Measurements from ENCODE around the gene RAD51C.
"Not testable (repeated sequence)": the region's sequence is repeated elsewhere in the genome, so short reads cannot be mapped to it uniquely, and the experiment has no call there.

The RAD51C gene

GRCh38 chr17:58692239-58693055 lies at the start of gene RAD51C:
Gene RAD51C (plus strand): TSS chr17:58692602. CDS start chr17:58692644, 42 bp downstream.
- DNase-seq (ENCODE audit: low read depth in 2 of 2, low spot score in 1 of 2), result peak; percentile 58 to 68

- DNase-seq (ENCODE audit: low read depth in 2 of 2, low spot score in 1 of 2), result no peak
Observed at GRCh38 chr17:58643147-58643546, 49.3 kb upstream of the RAD51C start.

- no peak for DNase-seq (ENCODE audit: low read depth in 2 of 2, low spot score in 1 of 2)
Observed at GRCh38 chr17:58648236-58648635, 44.2 kb upstream of the RAD51C start.

DNA sequence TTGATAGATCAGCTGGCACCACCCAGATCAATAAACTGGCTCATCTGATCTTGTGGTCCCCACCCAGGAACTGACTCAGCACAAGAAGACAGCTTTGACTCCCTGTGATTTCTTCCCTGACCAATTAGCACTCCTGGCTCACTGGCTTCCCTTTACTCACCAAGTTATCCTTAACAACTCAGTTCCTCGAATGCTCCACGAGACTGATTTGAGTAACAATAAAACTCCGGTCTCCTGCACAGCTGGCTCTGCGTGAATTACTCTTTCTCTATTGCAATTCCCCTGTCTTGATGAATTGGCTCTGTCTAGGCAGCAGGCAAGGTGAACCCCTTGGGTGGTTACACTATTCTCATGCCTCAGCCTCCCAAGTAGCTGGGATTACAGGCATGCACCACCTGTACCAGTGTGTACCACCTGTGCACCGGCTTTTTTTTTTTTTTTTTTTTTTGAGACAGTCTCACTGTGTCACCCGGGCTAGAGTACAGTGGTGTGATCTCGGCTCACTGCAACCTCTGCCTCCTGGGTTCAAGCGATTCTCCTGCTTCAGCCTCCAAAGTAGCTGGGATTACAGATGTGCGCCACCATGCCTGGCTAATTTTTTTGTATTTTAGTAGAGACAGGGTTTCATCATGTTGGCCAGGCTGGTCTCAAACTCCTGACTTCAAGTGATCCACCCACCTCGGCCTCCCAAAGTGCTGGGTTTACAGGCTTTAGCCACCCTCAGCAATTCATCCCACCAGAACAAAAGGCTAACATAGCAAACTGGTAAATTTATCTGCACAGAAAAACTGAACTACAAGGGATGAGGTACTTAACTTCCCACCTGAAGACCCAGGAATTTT lies 34.2 kb upstream of the RAD51C start:
- not testable (repeated sequence) for DNase-seq (ENCODE audit: low read depth in 2 of 2, low spot score in 1 of 2)

DNA sequence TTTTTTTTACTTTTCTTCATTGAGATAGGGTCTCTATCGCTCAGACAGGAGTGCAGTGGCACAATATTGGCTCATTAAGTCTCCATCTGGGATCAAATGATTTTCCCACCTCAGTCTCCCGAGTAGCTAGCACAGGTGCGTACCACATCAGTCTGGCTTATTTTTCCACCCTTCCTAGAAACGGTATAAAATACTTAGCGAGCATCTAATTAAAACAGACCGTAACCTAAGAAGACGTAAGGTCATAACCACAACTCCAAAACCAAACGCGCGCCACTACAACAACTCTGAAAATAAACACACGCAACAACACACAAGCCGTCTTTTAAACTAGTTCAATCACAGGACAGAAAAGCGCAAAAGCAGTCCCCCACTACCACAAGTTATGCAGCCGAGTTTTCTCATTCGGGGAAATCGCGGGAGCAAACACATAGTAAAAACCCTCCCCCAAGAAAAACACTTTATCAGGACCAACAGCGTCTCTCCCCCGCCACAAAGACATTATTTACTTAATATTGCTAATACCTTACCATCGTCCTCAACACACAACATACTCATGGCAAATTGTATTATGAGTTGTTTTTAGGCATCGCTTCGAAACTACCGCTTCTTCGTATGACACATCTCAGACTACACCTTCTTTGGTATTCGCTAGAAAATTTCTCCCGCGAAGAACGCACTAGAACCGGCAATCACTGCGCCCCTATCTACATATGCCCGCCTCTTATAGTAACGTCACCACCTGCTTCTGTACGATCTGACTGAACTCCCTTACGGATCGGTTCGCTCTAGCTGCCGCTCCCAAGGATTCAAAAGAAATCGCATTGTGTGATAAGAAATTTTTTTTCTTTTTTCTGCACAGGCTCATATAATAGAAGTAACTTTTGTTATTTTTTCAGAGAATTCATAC lies 33.3 kb upstream of the RAD51C start:
- peak; percentile 22 to 53 for DNase-seq (ENCODE audit: low read depth in 2 of 2, low spot score in 1 of 2)

- DNase-seq (ENCODE audit: low read depth in 2 of 2, low spot score in 1 of 2), result not testable (repeated sequence)
Observed at GRCh38 chr17:58659714-58660084, 32.7 kb upstream of the RAD51C start.

DNA sequence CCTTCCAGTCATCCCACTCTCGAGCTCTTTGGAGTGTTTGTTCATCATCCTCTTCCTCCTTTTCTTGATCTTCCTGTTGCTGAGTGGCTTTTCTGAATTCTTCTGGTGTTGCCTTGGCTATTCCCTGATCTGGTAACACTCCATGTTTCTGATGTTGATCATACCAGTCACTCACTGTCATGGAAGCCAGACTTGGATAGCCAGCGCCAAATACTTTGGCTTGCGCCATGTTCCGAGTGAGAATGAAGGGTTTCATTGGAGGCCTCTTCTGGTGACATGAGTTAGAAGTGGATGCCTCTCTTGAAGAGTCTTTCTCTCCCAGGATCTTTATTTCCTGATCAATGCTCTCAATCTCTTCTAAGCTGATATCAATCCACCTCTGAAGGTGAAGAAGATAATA lies 31.8 kb upstream of the RAD51C start:
- no peak for DNase-seq (ENCODE audit: low read depth in 2 of 2, low spot score in 1 of 2)

DNA sequence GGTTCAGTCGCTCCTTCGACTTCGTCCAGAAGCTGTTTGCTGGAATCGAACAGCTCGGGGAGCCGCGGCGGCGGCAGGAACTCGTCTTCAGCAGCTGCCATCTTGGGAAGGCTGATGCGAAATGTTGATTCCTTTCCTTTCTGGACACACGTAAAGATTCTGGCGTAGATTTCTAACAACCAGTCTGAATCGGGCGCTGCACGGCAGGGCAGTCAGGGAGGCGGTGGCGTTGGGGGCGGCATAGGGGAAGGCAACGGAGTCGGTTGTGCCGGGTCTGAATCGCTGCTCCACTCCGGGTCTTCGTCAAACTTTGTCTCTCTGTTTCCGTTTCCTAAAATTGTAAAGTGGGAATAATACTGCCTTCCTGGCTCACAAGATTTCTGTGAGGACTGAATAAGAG lies 30.9 kb upstream of the RAD51C start:
- no peak for DNase-seq (ENCODE audit: low read depth in 2 of 2, low spot score in 1 of 2)

- no peak for DNase-seq (ENCODE audit: low read depth in 2 of 2, low spot score in 1 of 2)
Observed at GRCh38 chr17:58664302-58664701, 28.1 kb upstream of the RAD51C start.

- DNase-seq (ENCODE audit: low read depth in 2 of 2, low spot score in 1 of 2), result no peak
Observed at GRCh38 chr17:58665946-58666857, 26.2 kb upstream of the RAD51C start.

- DNase-seq (ENCODE audit: low read depth in 2 of 2, low spot score in 1 of 2), result peak in 1 of 2 donors; percentile 8
Observed at GRCh38 chr17:58666858-58667267, 25.5 kb upstream of the RAD51C start.

DNA sequence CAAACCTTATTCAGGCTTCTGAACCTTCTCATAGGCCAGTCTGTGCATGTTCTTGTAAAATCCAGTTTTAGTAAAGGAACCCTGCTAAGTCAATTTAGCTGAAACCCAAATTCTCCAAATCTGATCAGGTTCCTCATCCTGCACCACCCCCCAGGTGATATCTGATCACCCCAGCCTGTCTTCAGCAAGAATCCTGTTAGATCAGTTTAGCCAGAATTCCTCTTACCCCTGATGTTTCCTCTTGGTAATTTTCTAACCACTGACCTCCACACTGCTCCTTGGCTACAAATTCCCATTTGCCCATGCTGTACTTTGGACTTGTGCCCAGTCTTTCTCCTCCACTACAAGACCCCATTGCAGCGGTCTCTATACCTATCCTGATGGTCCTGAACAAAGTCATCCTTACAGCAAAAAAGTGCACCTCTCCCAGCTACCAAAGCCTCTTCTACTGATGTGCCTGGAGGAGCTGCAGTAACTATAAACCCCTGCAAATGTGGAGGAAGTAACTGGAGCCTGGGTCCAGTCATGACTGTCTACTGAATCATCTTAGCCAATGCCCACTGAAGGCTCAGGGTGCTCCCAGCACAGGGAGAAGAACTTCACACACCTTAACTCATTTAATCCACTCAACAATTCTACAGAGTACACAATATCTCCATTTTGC lies 24.3 kb upstream of the RAD51C start:
- no peak for DNase-seq (ENCODE audit: low read depth in 2 of 2, low spot score in 1 of 2)

GRCh38 chr17:58668598-58668935 lies 23.8 kb upstream of the RAD51C start:
- no peak for DNase-seq (ENCODE audit: low read depth in 2 of 2, low spot score in 1 of 2)

GRCh38 chr17:58669853-58670252 lies 22.5 kb upstream of the RAD51C start:
- no peak for DNase-seq (ENCODE audit: low read depth in 2 of 2, low spot score in 1 of 2)

GRCh38 chr17:58671969-58672368 lies 20.4 kb upstream of the RAD51C start:
- DNase-seq (ENCODE audit: low read depth in 2 of 2, low spot score in 1 of 2), result no peak

DNA sequence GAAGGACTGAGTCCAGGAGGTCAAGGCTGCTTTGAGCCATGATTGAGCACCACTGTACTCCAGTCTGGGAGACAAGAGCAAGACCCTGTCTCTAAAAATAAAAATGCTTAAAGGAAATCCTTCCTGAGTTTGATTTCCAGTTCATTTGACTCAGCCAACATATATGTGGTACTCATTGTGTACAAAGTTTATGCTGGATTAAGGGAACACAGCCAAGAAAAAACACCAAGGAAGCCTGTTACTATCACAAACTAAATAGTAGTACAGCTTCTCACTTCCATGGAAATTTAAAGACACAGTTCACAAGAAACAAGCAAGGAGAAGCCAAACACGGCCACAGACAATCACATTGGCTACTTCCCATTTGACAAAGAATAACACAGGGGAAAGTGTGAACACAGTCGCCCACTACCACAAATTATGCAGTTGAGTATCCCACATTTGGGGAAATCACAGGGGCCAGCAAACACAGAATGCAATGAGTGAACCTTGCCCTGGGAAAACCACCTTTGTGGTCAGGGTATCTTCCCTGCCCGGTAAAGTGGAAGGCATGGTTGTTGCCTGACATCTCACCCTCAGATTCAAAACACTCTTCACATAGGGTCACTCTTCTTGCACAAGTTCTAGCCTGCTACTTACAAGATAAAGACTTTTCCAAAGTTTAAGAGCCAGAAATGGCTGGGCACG lies 15.1 kb upstream of the RAD51C start:
- no peak for DNase-seq (ENCODE audit: low read depth in 2 of 2, low spot score in 1 of 2)

- not testable (repeated sequence) for DNase-seq (ENCODE audit: low read depth in 2 of 2, low spot score in 1 of 2)
Observed at GRCh38 chr17:58678287-58678686, 14.1 kb upstream of the RAD51C start.

DNA sequence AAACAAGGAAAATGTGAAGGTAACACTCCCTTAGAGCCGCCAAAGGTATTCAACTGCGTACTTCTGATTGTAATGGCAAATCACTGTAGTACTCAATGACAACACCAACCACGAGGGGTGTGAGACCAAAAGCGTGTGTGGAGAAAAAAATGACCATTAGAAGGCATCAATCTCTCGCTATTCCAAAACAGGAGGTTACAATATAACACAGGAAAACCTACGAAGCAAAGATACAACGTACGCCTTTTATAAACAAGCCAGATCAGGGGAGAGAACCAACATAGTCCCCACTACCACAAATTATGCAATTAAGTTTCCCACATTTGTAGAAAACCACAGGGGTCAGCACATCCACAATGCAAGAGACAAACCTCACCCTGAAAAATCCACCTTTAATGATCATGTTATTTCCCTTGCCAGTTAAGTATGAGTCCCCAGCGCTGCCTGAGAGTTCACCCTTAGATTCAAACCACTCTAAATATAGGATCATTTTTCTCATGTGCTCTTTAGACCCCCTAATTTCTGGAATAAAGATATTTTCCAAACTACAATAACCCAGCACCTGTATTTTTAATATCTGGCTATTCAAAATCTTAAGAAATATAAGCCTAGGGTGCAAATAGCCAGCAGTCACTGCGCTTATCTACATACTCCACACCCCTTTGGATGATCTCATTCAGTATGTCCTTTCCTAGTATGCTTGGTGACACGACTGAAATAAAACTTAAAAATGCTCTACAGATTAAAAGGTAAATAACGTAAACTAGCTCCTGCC lies 13.0 kb upstream of the RAD51C start:
- DNase-seq (ENCODE audit: low read depth in 2 of 2, low spot score in 1 of 2), result no peak

- DNase-seq (ENCODE audit: low read depth in 2 of 2, low spot score in 1 of 2), result no peak
Observed at GRCh38 chr17:58680038-58680369, 12.4 kb upstream of the RAD51C start.

All from stimulated activated CD8-positive, alpha-beta memory T cell treated with anti-CD3 and anti-CD28 coated beads, Interleukin-4, amount 100 ng/mL, for 1 hour (primary cell).